C4-2B (cell line): ENCODE results near the gene GALNT4.

Experiments used
- H3K27ac ChIP-seq: fragments of 450-650 bp; 2 replicates; pipeline ENCODE4 v1.5.1; 2017
- ZFX ChIP-seq: fragments of 450-650 bp; IDR thresholded peaks from 2 replicates; pipeline ENCODE4 v1.6.1; 2017
- TF ChIP-seq, protein P1 (sequence below): fragments of 450-650 bp; conservative IDR thresholded peaks from 2 replicates; pipeline ENCODE4 v1.5.1; 2017; ENCODE audit warnings: mild to moderate bottlenecking

GALNT4 gene

DNA sequence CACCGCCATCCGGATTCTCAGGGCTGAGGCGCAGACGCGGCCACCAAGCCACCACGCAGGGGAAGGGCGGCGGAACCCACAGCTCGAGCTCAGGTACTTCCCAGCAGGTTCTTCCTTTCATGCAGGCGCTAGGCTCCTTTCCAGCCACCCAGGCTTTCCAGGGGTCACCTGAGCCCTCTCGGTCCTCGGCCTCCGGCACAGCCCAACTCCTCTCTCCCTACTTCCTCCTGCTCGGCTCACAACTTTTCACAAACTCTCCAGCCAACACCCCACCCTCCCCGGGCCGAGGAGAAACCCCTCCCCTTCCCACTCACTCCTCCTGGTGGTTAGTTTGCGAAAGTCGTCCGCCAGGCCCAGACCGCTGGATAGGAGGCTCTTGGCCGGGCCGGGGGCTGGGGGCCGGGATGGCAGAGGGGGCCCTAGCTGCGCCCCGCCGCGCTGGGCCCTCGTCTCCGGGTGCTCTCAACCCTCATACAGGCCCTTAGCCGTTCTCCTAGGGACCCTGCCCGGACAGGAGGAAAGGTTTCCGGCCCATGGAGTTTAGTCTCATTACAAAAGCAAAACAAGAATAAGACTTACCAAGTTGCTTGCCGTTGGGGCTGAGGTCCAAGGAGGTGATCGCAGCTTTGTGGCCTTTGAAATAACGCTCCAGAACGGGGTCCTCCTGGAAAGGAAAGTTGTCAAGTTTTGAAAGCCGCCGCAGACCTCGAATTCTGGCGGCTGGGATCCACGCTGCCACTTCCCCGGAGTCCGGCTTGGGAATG is at the start of gene GALNT4:
Gene GALNT4, minus strand, starts transcription at position 256 of the 764 bp plus-strand sequence. Its CDS starts 247 bp downstream, at position 9.
- H3K27ac ChIP-seq = peak within 1 kb of the TSS; percentile 74
- TF ChIP-seq ZFX = 0 out of 2 replicates have a peak, but pooled peaks have one; percentile 5
- TF ChIP-seq, protein P1, sequence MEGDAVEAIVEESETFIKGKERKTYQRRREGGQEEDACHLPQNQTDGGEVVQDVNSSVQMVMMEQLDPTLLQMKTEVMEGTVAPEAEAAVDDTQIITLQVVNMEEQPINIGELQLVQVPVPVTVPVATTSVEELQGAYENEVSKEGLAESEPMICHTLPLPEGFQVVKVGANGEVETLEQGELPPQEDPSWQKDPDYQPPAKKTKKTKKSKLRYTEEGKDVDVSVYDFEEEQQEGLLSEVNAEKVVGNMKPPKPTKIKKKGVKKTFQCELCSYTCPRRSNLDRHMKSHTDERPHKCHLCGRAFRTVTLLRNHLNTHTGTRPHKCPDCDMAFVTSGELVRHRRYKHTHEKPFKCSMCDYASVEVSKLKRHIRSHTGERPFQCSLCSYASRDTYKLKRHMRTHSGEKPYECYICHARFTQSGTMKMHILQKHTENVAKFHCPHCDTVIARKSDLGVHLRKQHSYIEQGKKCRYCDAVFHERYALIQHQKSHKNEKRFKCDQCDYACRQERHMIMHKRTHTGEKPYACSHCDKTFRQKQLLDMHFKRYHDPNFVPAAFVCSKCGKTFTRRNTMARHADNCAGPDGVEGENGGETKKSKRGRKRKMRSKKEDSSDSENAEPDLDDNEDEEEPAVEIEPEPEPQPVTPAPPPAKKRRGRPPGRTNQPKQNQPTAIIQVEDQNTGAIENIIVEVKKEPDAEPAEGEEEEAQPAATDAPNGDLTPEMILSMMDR = peak; percentile 78

DNA sequence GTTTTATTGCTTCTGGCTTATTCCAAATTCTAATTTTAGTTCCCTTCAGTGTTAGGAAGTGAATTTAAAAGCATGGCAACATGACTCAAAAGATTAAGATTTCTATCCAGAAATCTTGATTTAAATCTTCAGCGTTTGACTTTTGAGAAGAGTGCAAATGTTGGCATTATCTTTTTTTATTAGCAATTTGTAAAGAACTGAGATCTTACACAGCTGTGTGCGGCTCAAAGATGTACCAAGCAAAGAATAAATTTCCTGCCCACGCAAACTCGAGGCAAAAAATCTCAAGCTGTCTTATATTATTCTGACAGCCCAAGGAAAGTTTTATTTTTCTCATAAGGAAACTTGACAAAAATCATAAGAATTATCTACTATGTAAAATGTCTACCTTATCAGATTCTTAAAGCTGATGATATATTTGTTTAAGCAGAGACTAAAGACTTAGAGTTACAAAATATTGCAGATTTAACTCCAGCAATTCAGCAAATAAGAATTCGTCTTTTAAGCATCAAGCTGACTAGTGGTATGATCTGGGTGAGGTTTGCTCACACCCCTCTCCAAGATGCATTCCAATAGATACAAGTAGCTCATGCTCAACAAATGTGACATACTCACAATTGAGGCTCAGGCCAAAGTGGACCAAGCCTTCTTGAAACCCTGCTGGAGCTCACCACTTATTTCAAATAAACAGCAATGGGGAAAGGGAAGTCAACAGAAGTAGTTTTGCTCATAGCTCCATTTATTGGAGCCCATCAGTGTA is 48.6 kb upstream of the GALNT4 start:
- TF ChIP-seq, protein P1 = no peak
- TF ChIP-seq ZFX = no peak
- H3K27ac ChIP-seq = no peak overlapping the region

GRCh38 chr12:89571491-89572195 is 47.0 kb upstream of the GALNT4 start:
- TF ChIP-seq, protein P1 = no peak
- TF ChIP-seq ZFX = no peak
- no peak overlapping the region for H3K27ac ChIP-seq

DNA sequence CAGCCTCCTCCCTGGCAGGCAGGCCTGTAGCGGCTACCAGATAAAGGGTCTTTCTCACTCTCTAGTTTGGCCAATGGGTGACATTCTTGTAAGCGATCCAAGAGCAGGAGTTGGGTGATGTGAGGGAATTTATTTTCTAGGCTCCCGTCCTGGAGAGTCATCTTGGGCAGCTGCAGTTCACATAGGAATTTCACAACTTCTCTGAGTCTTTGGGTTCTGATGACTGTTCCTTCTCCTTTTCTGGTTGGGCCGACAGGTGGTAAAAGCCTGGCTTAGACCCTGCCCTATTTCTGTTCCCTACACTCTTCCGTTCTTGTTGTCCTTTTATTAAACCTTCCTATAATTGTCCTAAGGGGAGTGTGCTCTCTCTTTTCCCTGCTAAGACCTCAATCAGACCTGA is 43.9 kb upstream of the GALNT4 start:
- TF ChIP-seq, protein P1 = no peak
- no peak for TF ChIP-seq ZFX
- H3K27ac ChIP-seq = no peak overlapping the region

- no peak overlapping the region for H3K27ac ChIP-seq
- TF ChIP-seq ZFX = no peak
- TF ChIP-seq, protein P1 = no peak
These were observed 43.2 kb upstream of the GALNT4 start for GRCh38 chr12:89567691-89568239.

- TF ChIP-seq, protein P1 = no peak
- TF ChIP-seq ZFX = no peak
- no peak overlapping the region for H3K27ac ChIP-seq
These were observed 42.0 kb upstream of the GALNT4 start for GRCh38 chr12:89566615-89567014.
